ENCODE data around the gene MED6. TPM values are rescaled to one million over a fixed set of nuclear protein-coding genes. Genes with fewer than 3 reads are reported as not detected.

Gene MED6
- total RNA-seq, 4 donors from 2014 or later: 19.5 to 21.7 (median 20.5) TPM

DNA sequence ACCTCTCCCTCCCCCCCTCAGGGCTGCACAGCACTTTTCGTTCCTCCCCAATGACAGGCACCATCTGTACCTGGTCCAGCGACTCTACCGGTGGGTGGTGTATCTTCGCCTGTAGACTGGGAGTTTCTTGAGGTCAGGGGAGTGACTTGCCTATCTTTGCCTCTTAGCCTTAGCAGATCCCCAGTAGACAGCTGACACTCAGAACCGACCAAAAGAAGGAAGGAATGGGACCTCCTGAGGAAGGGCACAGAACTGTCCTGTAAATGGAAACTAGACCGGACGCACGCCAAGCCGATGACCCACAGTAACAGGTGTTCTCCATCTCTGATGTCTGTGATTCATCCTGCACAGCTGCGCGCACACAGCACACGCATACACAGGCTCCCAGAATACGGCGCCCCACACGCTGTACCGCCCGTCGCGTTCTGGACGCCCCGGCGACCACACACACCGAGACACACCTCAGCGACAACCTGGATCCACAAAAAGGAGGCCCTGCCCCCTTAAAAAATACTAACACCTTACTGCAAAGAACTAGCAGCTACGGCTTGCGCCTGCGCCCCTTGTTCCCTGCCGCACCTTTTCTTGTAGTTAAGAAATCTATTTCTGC, 40.6 kb upstream of the MED6 start:
- H3K27ac ChIP-seq (replicated peaks in 1 of 4): no peak overlapping the region
- WGBS: 3% methylated on average over 9 of the region's 28 CpGs
- H3K9me3 ChIP-seq: no peaks in the 10 kb centered on the region
- intact Hi-C loops (cut with DNase I): no loop called here
- H3K4me3 ChIP-seq: peak overlapping the region; percentile 64 to 76 (median 72)
- peak; percentile 87 for DNase-seq (ENCODE audit: extremely low spot score)
- H3K4me1 ChIP-seq: peaks cover 9 to 34% (median 24%) of the 10 kb centered on the region in 4 donors
- TF ChIP-seq, protein P1, sequence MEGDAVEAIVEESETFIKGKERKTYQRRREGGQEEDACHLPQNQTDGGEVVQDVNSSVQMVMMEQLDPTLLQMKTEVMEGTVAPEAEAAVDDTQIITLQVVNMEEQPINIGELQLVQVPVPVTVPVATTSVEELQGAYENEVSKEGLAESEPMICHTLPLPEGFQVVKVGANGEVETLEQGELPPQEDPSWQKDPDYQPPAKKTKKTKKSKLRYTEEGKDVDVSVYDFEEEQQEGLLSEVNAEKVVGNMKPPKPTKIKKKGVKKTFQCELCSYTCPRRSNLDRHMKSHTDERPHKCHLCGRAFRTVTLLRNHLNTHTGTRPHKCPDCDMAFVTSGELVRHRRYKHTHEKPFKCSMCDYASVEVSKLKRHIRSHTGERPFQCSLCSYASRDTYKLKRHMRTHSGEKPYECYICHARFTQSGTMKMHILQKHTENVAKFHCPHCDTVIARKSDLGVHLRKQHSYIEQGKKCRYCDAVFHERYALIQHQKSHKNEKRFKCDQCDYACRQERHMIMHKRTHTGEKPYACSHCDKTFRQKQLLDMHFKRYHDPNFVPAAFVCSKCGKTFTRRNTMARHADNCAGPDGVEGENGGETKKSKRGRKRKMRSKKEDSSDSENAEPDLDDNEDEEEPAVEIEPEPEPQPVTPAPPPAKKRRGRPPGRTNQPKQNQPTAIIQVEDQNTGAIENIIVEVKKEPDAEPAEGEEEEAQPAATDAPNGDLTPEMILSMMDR (IDR thresholded peaks at IDR 0.05): no peak
- TF ChIP-seq EP300 (IDR thresholded peaks at IDR 0.05): no peak
- TF ChIP-seq POLR2AphosphoS5 (IDR thresholded peaks at IDR 0.05): peak in 1 of 2 donors; percentile 42
- peaks cover 0 to 54% (median 2%) of the 10 kb centered on the region in 4 donors for H3K27me3 ChIP-seq
- H3K36me3 ChIP-seq: no peaks in the 10 kb centered on the region

DNA sequence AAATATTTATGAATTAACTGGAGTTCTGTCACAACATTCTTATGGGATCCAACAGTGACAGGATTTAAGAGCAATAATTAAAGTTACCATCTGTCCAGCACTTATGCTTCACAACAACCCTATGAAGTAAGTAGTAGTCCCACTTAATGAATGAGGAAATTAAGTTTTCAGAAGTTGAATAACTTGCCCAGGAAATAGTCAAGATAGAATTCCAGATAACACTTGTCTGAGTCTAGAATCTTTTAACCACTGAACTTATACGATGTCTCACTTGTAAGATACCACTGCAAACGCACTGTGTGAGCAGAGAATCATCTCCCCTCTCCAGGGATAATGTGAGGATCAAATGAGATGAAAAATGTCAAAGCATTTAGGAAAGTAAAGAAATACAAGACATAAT, 38.0 kb upstream of the MED6 start:
- no peak overlapping the region for H3K27ac ChIP-seq (replicated peaks in 1 of 4)
- TF ChIP-seq POLR2AphosphoS5 (IDR thresholded peaks at IDR 0.05) (no peak), POLR2A (IDR thresholded peaks at IDR 0.05; ENCODE audit: low read depth) (no peak), EP300 (IDR thresholded peaks at IDR 0.05) (no peak)
- TF ChIP-seq, protein P1 (IDR thresholded peaks at IDR 0.05): no peak
- H3K36me3 ChIP-seq: no peaks in the 10 kb centered on the region
- H3K9me3 ChIP-seq: no peaks in the 10 kb centered on the region
- H3K27me3 ChIP-seq: peaks cover 0 to 49% (median 2%) of the 10 kb centered on the region in 4 donors
- 67% methylated on average over 2 of the region's 2 CpGs for WGBS
- intact Hi-C loops (cut with DNase I): no loop called here
- no peak overlapping the region for H3K4me3 ChIP-seq
- H3K4me1 ChIP-seq: peaks cover 9 to 28% (median 23%) of the 10 kb centered on the region in 4 donors
- DNase-seq (ENCODE audit: extremely low spot score): no peak

DNA sequence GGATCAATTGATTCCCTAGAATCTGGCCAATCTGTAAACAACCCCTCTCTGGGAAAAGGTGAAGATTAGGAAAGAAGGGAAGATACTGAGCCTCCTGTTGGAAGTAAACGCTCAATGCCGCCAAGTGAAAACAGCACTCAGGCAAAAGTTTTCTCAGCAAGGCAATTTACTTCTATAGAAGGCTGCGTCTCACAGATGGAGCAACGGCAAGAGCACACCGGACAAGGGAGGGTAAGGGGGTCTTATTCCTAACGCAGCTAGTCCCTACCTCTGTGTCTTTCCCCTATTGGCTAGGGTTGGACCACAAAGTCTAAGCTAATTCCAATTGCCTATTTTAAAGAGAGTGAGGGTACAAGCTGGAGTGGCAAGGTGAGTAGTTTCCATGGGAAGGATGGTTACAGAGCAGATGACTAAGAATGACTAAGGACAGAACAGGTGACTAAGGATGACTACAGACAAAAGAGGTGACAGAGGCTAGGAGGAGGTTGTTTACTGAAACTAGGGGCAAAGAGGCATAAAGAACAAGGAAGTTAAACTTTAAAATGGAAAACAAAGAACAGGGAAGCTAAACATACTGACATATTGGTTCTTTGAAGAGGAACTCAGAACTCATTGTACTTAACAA, 35.6 kb upstream of the MED6 start:
- WGBS: 97% methylated on average over 6 of the region's 6 CpGs
- H3K36me3 ChIP-seq: no peaks in the 10 kb centered on the region
- peaks cover 5 to 8% (median 5%) of the 10 kb centered on the region in 4 donors for H3K4me1 ChIP-seq
- H3K27ac ChIP-seq (replicated peaks in 1 of 4): no peak overlapping the region
- H3K9me3 ChIP-seq: no peaks in the 10 kb centered on the region
- intact Hi-C loops (cut with DNase I): no loop called here
- TF ChIP-seq POLR2AphosphoS5 (IDR thresholded peaks at IDR 0.05) (no peak), POLR2A (IDR thresholded peaks at IDR 0.05; ENCODE audit: low read depth) (no peak), EP300 (IDR thresholded peaks at IDR 0.05) (no peak)
- TF ChIP-seq, protein P1 (IDR thresholded peaks at IDR 0.05): no peak
- no peak for DNase-seq (ENCODE audit: extremely low spot score)
- peaks cover 0 to 35% (median 2%) of the 10 kb centered on the region in 4 donors for H3K27me3 ChIP-seq
- H3K4me3 ChIP-seq: no peak overlapping the region

DNA sequence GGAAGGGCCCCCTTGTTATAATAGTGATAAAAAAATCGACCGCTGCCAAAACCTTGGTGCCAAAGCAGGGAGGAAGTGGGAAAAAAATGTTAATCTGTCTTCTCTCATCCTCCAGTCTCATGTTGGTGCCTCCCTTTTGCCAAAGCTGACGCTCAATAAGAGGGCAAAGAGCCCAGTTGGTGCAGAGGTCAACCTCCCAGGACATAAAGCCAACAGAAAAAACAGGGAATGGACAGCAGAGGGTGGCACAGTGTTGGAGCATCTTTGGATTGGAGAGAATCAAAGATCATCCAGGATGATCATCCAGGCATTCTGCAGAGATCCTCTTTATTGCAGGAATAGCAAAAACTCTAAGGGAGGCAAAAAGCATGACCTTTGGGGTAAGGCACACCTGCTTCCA, 31.5 kb upstream of the MED6 start:
- Histone ChIP-seq H3K36me3 (no peaks in the 10 kb centered on the region), H3K4me3 (no peak overlapping the region), H3K4me1 (no peaks in the 10 kb centered on the region), H3K27ac (replicated peaks in 1 of 4) (no peak overlapping the region), H3K9me3 (peaks cover 0 to 8% (median 6%) of the 10 kb centered on the region in 4 donors), H3K27me3 (peaks cover 0 to 12% (median 0%) of the 10 kb centered on the region in 4 donors)
- WGBS: 81% methylated on average over 3 of the region's 3 CpGs
- TF ChIP-seq EP300 (IDR thresholded peaks at IDR 0.05): no peak
- intact Hi-C loops (cut with DNase I): no loop called here
- DNase-seq (ENCODE audit: extremely low spot score): no peak

DNA sequence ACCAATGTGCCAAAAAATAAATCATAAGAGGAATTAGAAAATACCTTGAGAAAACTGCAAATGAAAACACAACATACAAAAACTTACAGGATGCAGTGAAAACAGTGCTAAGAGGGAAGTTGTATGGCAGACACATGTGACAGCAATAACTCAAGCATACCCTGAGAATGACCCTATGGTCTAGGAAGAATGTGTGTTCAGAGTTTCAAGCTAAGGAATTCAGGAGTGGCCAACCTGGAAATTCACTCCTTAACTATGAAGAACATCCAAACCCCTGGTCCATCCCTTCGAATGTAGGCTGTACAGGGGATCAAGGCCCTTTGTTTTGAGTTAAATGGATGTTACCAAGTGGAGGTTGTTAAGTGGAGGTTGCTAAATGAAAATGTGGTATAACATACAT, 24.5 kb upstream of the MED6 start:
- Histone ChIP-seq H3K27me3 (peaks cover 0 to 6% (median 0%) of the 10 kb centered on the region in 4 donors), H3K9me3 (peaks cover 0 to 26% (median 15%) of the 10 kb centered on the region in 4 donors), H3K27ac (replicated peaks in 1 of 4) (no peak overlapping the region), H3K4me1 (no peaks in the 10 kb centered on the region), H3K4me3 (no peak overlapping the region), H3K36me3 (no peaks in the 10 kb centered on the region)
- intact Hi-C loops (cut with DNase I): loop anchor here (10.0 kb wide), 1 partner anchor 90 kb away; no protein-coding TSS in a partner anchor
- no peak for DNase-seq (ENCODE audit: extremely low spot score)
- TF ChIP-seq POLR2A (IDR thresholded peaks at IDR 0.05; ENCODE audit: low read depth) (no peak), POLR2AphosphoS5 (IDR thresholded peaks at IDR 0.05) (no peak), EP300 (IDR thresholded peaks at IDR 0.05) (no peak)
- TF ChIP-seq, protein P1 (IDR thresholded peaks at IDR 0.05): no peak
- WGBS: 71% methylated on average over 1 of the region's 1 CpG

Data from esophagus muscularis mucosa (tissue), 4 donors.